GM10266 (cell line): Measurements from ENCODE around the gene NT5C2.
"Not testable (repeated sequence)": the region's sequence is repeated elsewhere in the genome, so short reads cannot be mapped to it uniquely, and the experiment has no call there.

Source experiments
- DNase-seq: peaks from one replicate; pipeline ENCODE4 v3.0.0; 2012; ENCODE audit errors: extremely low spot score
- TF ChIP-seq, protein P1 (sequence below): IDR thresholded peaks from 2 replicates; pipeline ENCODE4 v1.5.1; 2012; ENCODE audit warnings: mild to moderate bottlenecking, low read depth; ENCODE audit not compliant: control insufficient read depth, insufficient read depth; ENCODE audit errors: missing control alignments

Gene NT5C2

DNA sequence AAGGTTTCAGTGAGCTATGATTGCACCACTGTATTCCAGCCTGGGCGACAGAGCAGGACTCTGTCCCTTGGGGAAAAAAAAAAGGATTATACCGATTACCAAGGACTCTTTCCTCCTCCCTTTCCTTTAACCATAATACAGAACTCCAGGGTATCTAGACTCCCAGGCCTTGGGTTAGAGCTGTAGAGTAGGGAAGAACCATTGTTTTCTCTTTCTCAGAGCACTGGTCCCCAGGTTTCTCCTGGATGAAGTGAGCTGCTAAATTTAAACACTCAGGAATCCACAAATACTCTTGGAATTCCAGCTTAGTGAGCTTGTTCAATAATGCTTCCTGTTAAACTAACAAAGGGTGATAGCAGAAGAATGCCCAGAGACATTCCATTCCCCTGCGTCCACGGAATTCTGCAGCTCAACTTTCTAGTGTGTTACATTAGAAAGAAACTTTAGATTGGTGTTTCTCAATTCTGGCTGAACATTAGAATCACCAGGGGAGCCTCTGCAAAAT lies 38.0 kb upstream of the NT5C2 start:
- DNase-seq = no peak
- TF ChIP-seq, protein P1, sequence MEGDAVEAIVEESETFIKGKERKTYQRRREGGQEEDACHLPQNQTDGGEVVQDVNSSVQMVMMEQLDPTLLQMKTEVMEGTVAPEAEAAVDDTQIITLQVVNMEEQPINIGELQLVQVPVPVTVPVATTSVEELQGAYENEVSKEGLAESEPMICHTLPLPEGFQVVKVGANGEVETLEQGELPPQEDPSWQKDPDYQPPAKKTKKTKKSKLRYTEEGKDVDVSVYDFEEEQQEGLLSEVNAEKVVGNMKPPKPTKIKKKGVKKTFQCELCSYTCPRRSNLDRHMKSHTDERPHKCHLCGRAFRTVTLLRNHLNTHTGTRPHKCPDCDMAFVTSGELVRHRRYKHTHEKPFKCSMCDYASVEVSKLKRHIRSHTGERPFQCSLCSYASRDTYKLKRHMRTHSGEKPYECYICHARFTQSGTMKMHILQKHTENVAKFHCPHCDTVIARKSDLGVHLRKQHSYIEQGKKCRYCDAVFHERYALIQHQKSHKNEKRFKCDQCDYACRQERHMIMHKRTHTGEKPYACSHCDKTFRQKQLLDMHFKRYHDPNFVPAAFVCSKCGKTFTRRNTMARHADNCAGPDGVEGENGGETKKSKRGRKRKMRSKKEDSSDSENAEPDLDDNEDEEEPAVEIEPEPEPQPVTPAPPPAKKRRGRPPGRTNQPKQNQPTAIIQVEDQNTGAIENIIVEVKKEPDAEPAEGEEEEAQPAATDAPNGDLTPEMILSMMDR = no peak

DNA sequence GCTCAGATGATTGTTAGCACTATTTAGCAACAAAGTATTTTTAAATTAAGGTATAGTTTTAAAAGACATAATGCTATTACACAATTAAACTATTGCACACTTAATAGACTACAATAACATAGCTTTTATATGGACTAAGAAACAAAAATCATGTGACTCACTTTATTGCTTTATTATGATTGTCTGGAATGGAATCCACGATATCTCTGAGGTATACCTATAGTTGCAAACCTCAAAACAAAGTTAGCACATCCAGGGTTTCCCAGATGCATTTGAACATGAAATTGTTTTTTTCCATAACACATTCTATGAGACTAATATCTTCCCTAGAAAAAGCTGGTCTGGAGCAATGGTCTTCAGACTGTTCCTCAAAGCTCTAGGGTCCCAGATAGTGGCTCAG lies 34.3 kb upstream of the NT5C2 start:
- DNase-seq = no peak
- TF ChIP-seq, protein P1 = no peak

DNA sequence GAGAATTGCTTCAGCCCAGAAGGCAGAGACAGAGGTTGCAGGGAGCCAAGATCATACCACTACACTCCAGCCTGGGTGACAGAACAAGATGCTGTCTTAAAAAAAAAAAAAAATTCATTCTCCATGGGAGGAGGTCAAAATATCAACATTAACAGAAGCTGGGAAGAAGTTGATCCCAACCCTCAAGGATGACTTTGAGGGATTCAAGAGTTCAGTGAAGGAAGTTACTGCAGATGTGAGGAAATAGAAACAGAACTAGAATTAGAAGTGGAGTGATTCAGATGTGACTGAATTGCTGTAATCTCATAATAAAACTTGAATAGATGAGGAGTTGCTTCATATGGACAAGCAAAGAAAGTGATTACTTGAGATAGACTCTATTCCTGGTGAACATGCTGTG lies 32.9 kb upstream of the NT5C2 start:
- TF ChIP-seq, protein P1 = no peak
- no peak for DNase-seq

DNA sequence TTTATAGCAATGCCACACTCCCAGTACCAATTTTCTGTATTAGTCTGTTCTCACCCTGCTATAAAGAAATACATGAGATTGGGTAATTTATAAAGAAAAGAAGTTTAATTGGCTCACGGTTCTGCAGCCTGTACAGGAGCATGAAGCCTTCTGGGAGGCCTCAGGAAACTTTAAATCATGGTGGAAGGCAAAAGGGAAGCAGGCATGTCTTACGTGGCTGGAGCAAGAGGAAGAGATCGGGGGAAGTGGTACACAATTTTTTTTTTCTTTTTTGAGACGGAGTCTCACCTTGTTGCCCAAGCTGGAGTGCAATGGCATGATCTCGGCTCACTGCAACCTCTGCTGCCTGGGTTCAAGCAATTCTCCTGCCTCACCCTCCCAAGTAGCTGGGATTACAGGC lies 31.6 kb upstream of the NT5C2 start:
- not testable (repeated sequence) for DNase-seq

DNA sequence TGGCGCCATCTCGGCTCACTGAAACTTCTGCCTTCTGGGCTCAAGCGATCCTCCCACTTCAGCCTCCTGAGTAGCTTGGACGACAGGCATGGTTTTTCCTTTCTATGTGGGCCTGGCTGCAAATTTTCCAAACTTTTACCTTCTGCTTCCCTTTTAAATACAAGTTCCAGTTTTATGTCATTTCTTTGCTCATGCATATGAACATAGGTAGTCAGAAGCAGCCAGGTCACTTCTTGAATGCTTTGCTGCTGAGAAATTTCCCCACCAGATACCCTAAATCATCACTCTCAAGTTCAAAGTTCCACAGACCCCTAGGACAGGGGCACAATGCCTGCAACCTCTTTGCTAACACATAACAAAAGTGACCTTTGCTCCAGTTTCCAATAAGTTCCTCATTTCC lies 31.1 kb upstream of the NT5C2 start:
- TF ChIP-seq, protein P1 = no peak
- no peak for DNase-seq

DNA sequence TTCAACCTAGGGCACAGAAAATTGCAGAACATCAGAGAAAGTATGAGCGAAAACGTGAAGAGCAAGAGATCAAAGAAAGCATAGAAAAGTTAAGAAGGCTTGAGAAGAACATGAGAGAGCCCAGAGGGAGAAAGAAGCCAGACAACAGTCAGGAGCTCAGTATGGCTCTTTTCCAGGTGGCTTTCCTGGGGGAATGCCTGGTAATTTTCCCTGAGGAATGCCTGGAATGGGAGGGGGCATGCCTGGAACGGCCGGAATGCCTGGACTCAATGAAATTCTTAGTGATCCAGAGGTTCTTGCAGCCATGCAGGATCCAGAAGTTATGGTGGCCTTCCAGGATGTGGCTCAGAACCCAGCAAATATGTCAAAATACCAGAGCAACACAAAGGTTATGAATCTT lies 23.3 kb upstream of the NT5C2 start:
- not testable (repeated sequence) for DNase-seq

DNA sequence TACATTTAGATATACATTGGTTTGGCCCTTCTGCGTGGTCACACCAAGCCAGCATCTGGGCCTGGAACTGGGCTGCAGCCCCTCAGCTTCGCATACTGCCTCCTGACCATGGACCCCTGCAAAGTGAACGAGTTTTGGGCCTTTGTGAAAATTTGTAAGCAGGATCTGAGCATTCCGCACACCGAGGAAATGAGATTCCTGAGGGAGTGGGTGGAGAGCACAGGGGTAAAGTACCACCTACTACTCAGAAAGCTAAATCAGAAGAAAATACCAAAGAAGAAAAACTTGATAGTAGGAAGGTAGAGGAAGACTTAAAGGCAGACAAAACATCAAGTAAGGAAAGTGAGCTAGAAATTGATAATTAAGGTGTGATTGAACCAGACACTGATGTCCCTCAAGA lies 22.5 kb upstream of the NT5C2 start:
- TF ChIP-seq, protein P1 = no peak
- no peak for DNase-seq

DNA sequence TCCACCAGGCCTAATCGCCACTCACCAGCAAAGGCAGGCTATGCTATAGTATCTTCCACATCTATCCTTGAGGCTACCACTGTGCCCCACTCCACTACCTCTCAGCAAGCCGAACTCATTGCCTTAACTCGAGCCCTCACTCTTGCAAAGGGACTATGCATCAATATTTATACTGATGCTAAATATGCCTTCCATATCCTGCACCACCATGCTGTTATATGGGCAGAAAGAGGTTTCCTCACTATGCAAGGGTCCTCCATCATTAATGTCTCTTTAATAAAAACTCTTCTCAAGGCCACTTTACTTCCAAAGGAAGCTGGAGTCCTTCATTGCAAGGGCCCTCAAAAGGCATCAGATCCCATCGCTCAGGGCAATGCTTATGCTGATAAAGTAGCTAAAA lies 17.2 kb upstream of the NT5C2 start:
- not testable (repeated sequence) for DNase-seq

DNA sequence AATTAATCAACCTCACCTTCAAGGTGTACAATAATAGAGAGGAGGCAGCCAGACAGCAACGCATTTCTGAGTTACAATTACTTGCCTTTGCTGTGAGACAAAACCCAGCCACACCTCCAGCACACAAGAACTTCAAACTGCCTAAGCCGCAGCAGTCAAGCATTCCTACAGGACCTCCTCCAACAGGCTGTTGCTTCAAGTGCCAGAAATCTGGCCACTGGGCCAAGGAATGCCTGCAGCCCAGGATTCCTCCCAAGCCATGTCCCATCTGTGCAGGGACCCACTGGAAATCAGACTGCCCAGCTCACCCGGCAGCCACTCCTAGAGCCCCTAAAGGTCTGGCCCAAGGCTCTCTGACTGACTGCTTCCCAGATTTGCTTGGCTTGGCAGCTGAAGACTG lies 14.6 kb upstream of the NT5C2 start:
- not testable (repeated sequence) for DNase-seq

DNA sequence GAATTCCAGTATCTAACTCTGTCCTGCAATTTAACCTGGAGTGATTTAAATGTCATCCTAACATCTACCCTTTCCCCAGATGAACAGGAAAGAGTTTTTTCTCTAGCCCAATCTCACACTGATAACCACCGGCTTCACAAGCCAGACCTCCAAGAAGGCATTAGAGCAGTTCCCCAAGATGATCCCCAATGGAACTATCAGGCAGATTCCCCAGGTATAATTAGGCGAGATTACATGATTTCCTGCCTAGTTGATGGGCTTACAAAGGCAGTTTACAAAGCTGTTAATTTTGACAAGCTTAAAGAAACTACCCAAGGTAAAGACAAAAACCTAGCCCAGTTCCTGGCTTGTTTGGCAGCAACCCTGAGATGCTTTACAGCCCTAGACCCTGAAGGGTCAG lies 14.1 kb upstream of the NT5C2 start:
- TF ChIP-seq, protein P1 = no peak
- no peak for DNase-seq

DNA sequence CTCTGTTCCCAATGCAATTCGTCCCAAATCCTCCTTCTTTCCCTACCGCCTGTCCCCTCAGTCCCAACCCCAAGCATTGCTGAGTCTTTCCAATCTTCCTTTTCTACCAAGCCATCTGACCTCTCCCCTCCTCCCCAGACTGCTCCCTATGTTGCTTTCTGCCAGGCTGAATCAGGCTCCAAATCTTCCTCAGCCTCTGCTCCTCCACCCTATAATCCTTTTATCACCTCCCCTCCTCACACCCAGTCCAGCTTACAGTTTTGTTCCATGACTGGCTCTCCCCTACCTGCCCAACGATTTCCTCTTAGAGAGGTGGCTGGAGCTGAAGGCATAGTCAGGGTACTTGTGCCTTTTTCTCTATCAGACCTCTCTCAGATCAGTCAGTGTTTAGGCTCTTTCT lies 13.6 kb upstream of the NT5C2 start:
- DNase-seq = not testable (repeated sequence)

DNA sequence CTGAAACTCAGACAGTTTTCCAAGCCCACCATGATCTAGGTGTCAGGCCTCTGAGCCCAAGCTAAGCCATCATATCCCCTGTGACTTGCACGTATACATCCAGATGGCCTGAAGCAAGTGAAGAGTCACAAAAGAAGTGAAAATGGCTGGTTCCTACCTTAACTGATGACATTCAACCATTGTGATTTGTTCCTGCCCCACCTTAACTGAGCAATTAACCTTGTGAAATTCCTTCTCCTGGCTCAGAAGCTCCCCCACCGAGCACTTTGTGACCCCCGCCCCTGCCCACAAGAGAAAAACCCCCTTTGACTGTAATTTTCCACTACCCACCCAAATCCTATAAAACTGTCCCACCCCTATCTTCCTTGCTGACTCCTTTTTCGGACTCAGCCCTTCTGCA lies 12.3 kb upstream of the NT5C2 start:
- not testable (repeated sequence) for DNase-seq
